Activated T-cell treated with anti-CD3 and anti-CD28 coated beads, Interleukin-2, amount 50 U/mL, for 72 hours (primary cell): ENCODE measurements around the gene PGAM4. TPM values are rescaled to one million over a fixed set of nuclear protein-coding genes. Genes with fewer than 3 reads are reported as not detected.

Source experiments
- ATAC-seq, 2 donors: fragments of 150-1000 bp; cut with Tn5 transposase; replicated peaks in 1 of 2; 2 replicates each; pipeline ENCODE4 v1.10.0; 2021; ENCODE audit warnings: moderate library complexity in 2 of 2, mild to moderate bottlenecking in 1 of 2
- DNase-seq, 2 donors: peaks; one replicate each; pipeline ENCODE4 v3.0.0; 2021 to 2022; ENCODE audit warnings: mixed read lengths in 1 of 2
- H3K27ac Mint-ChIP-seq: one replicate; pipeline ENCODE4 v1.8.0; 2022; ENCODE audit warnings: mild to moderate bottlenecking, moderate library complexity, mixed read lengths
- H3K27me3 Mint-ChIP-seq: one replicate; pipeline ENCODE4 v1.8.0; 2022; ENCODE audit warnings: low read depth, mixed read lengths
- H3K36me3 Mint-ChIP-seq, 2 donors: one replicate each; pipeline ENCODE4 v1.8.0; 2022; ENCODE audit warnings: mixed read lengths in 2 of 2, mild to moderate bottlenecking in 1 of 2; ENCODE audit not compliant: insufficient read depth in 2 of 2
- H3K4me1 Mint-ChIP-seq: one replicate; pipeline ENCODE4 v1.8.0; 2022; ENCODE audit warnings: low read depth, mixed read lengths
- H3K4me3 Mint-ChIP-seq, 2 donors: one replicate each; pipeline ENCODE4 v1.8.0; 2022; ENCODE audit warnings: mild to moderate bottlenecking in 2 of 2, mixed read lengths in 2 of 2, moderate library complexity in 2 of 2
- H3K9me3 Mint-ChIP-seq, 2 donors: one replicate each; pipeline ENCODE4 v1.8.0; 2022; ENCODE audit warnings: mixed read lengths in 2 of 2
- total RNA-seq, 2 donors: library from RNA; stranded (reverse); gene quantifications; one replicate each; pipeline ENCODE4 v1.2.3, GENCODE V29; 2022

The PGAM4 gene
- total RNA-seq, 2 donors from 2014 or later = not detected

- Mint-ChIP-seq H3K27me3 (no peaks in the 10 kb centered on the region), H3K4me3 (no peak overlapping the region), H3K4me1 (peaks cover 21% of the 10 kb centered on the region), H3K27ac (no peak overlapping the region), H3K36me3 (peaks cover 0 to 3% of the 10 kb centered on the region in 2 donors), H3K9me3 (no peaks in the 10 kb centered on the region)
- ATAC-seq (no peak), DNase-seq (no peak)
Measured at GRCh38 chrX:77918568-77918967, 50.9 kb downstream of the PGAM4 start.

Other genes starting within 250 kb of the PGAM4 start
- 10 to 100 TPM; 74.5 to 77.0 TPM for gene ATRX, start 183.4 kb downstream of the PGAM4 start, total RNA-seq
- gene MAGT1, start 74.2 kb downstream of the PGAM4 start, total RNA-seq = 10 to 100 TPM; 29.6 to 35.0 TPM
- gene COX7B, start 70.2 kb downstream of the PGAM4 start, total RNA-seq = 100 to 1,000 TPM; 145 to 148 TPM
- 10 to 100 TPM in 1 of 2 donors, 1 to 10 TPM in 1; 9.9 to 10.1 TPM for gene ATP7A, start 58.9 kb downstream of the PGAM4 start, total RNA-seq
- gene PGK1, start 134.6 kb upstream of the PGAM4 start, total RNA-seq = 100 to 1,000 TPM; 345 to 457 TPM
- 10 to 100 TPM; 19.9 to 30.6 TPM for gene TAF9B, start 170.0 kb upstream of the PGAM4 start, total RNA-seq